GM23338 (cell line): ENCODE measurements around the gene ALPL. TPM values are rescaled to one million over a fixed set of nuclear protein-coding genes. Genes with fewer than 3 reads are reported as not detected.

ENCODE experiments used
- ATAC-seq: fragments of 200-7000 bp; cut with Tn5 transposase; 3 replicates; pipeline ENCODE4 v1.9.1; 2020
- DNase-seq: peaks from one replicate; pipeline ENCODE4 v3.0.0-alpha.2; 2015; ENCODE audit warnings: low spot score
- H2AFZ ChIP-seq: fragments of 200-600 bp; sonication (generic); 2 replicates; pipeline ENCODE4 v1.8.0; 2016; ENCODE audit warnings: antibody characterized with exemption, mild to moderate bottlenecking, moderate library complexity
- H3F3A ChIP-seq: fragments of 200-600 bp; sonication (generic); replicated peaks from 2 replicates; pipeline ENCODE4 v1.8.0; 2017; ENCODE audit warnings: antibody characterized with exemption, mixed run types, low read depth
- H3K27ac ChIP-seq: fragments of 200-600 bp; sonication (generic); 2 replicates; pipeline ENCODE4 v1.6.1; 2016; ENCODE audit warnings: low read depth
- H3K27me3 ChIP-seq: fragments of 200-600 bp; sonication (generic); 2 replicates; pipeline ENCODE4 v1.8.0; 2016; ENCODE audit warnings: mild to moderate bottlenecking, mixed run types, moderate library complexity; ENCODE audit not compliant: insufficient read depth
- H3K36me3 ChIP-seq: fragments of 200-600 bp; sonication (generic); 2 replicates; pipeline ENCODE4 v1.8.0; 2016; ENCODE audit warnings: mild to moderate bottlenecking; ENCODE audit not compliant: insufficient read depth
- H3K4me1 ChIP-seq: fragments of 200-600 bp; sonication (generic); 2 replicates; pipeline ENCODE4 v1.8.0; 2016; ENCODE audit warnings: mild to moderate bottlenecking, moderate library complexity; ENCODE audit not compliant: insufficient read depth
- H3K4me2 ChIP-seq: fragments of 200-600 bp; sonication (generic); 2 replicates; pipeline ENCODE4 v1.7.1; 2017; ENCODE audit warnings: mixed run types
- H3K4me3 ChIP-seq: fragments of 200-600 bp; sonication (generic); 2 replicates; pipeline ENCODE4 v1.6.1; 2016; ENCODE audit warnings: mixed run types
- H3K79me2 ChIP-seq: fragments of 200-600 bp; sonication (generic); replicated peaks from 2 replicates; pipeline ENCODE4 v1.8.0; 2017; ENCODE audit warnings: mild to moderate bottlenecking; ENCODE audit not compliant: insufficient read depth
- H3K9me2 ChIP-seq: fragments of 200-600 bp; sonication (generic); 2 replicates; pipeline ENCODE4 v1.8.0; 2017; ENCODE audit not compliant: insufficient read depth
- H4K20me1 ChIP-seq: fragments of 200-600 bp; sonication (generic); replicated peaks from 2 replicates; pipeline ENCODE4 v1.8.0; 2017; ENCODE audit warnings: mild to moderate bottlenecking; ENCODE audit not compliant: insufficient read depth
- H3K27ac Mint-ChIP-seq: 2 replicates; pipeline ENCODE4 v1.8.0; 2020; ENCODE audit warnings: inconsistent platforms, mild to moderate bottlenecking, moderate library complexity, mixed read lengths
- H3K27me3 Mint-ChIP-seq: 3 replicates; pipeline ENCODE4 v1.8.0; 2022; ENCODE audit warnings: low read depth, mild to moderate bottlenecking, moderate library complexity, mixed read lengths, inconsistent platforms; ENCODE audit not compliant: insufficient read depth, poor library complexity
- H3K36me3 Mint-ChIP-seq: 3 replicates; pipeline ENCODE4 v1.8.0; 2021; ENCODE audit warnings: low read depth, mild to moderate bottlenecking, inconsistent platforms, moderate library complexity, mixed read lengths
- H3K4me1 Mint-ChIP-seq: 3 replicates; pipeline ENCODE4 v1.8.0; 2020; ENCODE audit warnings: mild to moderate bottlenecking, inconsistent platforms, mixed read lengths
- H3K4me3 Mint-ChIP-seq: 3 replicates; pipeline ENCODE4 v1.8.0; 2021; ENCODE audit warnings: moderate library complexity, mild to moderate bottlenecking, inconsistent platforms, mixed read lengths
- H3K9me3 Mint-ChIP-seq: 3 replicates; pipeline ENCODE4 v1.8.0; 2020; ENCODE audit warnings: moderate library complexity, mild to moderate bottlenecking, inconsistent platforms, mixed read lengths
- CREB1 ChIP-seq: fragments of 250-450 bp; sonication (Bioruptor Pico); IDR thresholded peaks from 2 replicates; pipeline ENCODE4 v1.5.0; 2020; ENCODE audit warnings: low read depth, mild to moderate bottlenecking, moderate library complexity
- EZH2 ChIP-seq: fragments of 200-600 bp; sonication (generic); IDR thresholded peaks from one replicate; pipeline ENCODE4 v1.8.0; 2017; ENCODE audit warnings: antibody characterized with exemption, mild to moderate bottlenecking, low read depth; ENCODE audit not compliant: unreplicated experiment
- EZH2phosphoT487 ChIP-seq: fragments of 200-600 bp; sonication (generic); IDR thresholded peaks from one replicate; pipeline ENCODE4 v1.8.1; 2018; ENCODE audit warnings: antibody characterized with exemption; ENCODE audit not compliant: unreplicated experiment
- JUNB ChIP-seq: IDR thresholded peaks from one replicate; pipeline ENCODE4 v1.6.1; 2016; ENCODE audit warnings: antibody characterized with exemption; ENCODE audit not compliant: unreplicated experiment
- NANOG ChIP-seq: IDR thresholded peaks from 2 replicates; pipeline ENCODE4 v1.6.1; 2016; ENCODE audit warnings: antibody characterized with exemption, borderline replicate concordance
- POLR2AphosphoS5 ChIP-seq: IDR thresholded peaks from 2 replicates; pipeline ENCODE4 v1.6.1; 2016; ENCODE audit warnings: antibody characterized with exemption, low read depth
- STAT1 ChIP-seq: IDR thresholded peaks from one replicate; pipeline ENCODE4 v1.6.1; 2016; ENCODE audit warnings: antibody characterized with exemption; ENCODE audit not compliant: unreplicated experiment
- ZNF114 ChIP-seq: fragments of 250-450 bp; sonication (Bioruptor Pico); IDR thresholded peaks from 2 replicates; pipeline ENCODE4 v1.5.0; 2020; ENCODE audit warnings: mild to moderate bottlenecking, moderate library complexity
- ZNF331 ChIP-seq: fragments of 250-450 bp; sonication (Bioruptor Pico); IDR thresholded peaks from 2 replicates; pipeline ENCODE4 v1.5.0; 2020; ENCODE audit warnings: low read depth, mild to moderate bottlenecking, moderate library complexity
- ZNF462 ChIP-seq: fragments of 250-450 bp; sonication (Bioruptor Pico); IDR thresholded peaks from 2 replicates; pipeline ENCODE4 v1.5.0; 2020; ENCODE audit warnings: mild to moderate bottlenecking, moderate library complexity
- polyA plus RNA-seq: library from polyadenylated mRNA; unstranded; fragments of >200 nt; fragmentation: Nextera tagmentation; extraction: Ambion mirVana; gene quantifications from 2 replicates; pipeline ENCODE4 v1.2.1, GENCODE V29; 2016
- total RNA-seq: library from RNA; depleted of rRNA; stranded (reverse); fragments of >200 nt; shearing (Covaris generic); gene quantifications from 2 replicates; pipeline ENCODE4 v1.2.3, GENCODE V29; 2014
- TF ChIP-seq, protein P1 (sequence below), 2 experiments: fragments of 200-600 bp in 1 of 2; sonication (generic) in 1 of 2; conservative IDR thresholded peaks; 2 replicates each; pipeline versions ENCODE4 v1.5.1 to v1.6.1; 2016 to 2017; ENCODE audit warnings: antibody characterized with exemption in 2 of 2, low read depth in 2 of 2, mild to moderate bottlenecking in 2 of 2, moderate library complexity in 1 of 2
- TF ChIP-seq, protein P2 (sequence below): IDR thresholded peaks from one replicate; pipeline ENCODE4 v1.6.1; 2018; ENCODE audit warnings: antibody characterized with exemption; ENCODE audit not compliant: unreplicated experiment
- TF ChIP-seq, protein P3 (sequence below): IDR thresholded peaks from 2 replicates; pipeline ENCODE4 v1.6.1; 2016; ENCODE audit warnings: antibody characterized with exemption

The ALPL gene
- total and polyA plus RNA-seq, 2 experiments from 2014 or later = 116 to 187 TPM

GRCh38 chr1:21507511-21508270, 1.5 kb upstream of the ALPL start:
- Mint-ChIP-seq H3K27me3 (peaks cover 14% of the 10 kb centered on the region), H3K4me1 (peaks cover 36% of the 10 kb centered on the region), H3K27ac (no peak overlapping the region), H3K9me3 (no peaks in the 10 kb centered on the region), H3K4me3 (peak overlapping the region; percentile 23; the same call in 1 of the 3 replicates), H3K36me3 (peaks cover 11% of the 10 kb centered on the region; the same call in 2 of the 3 replicates)
- Histone ChIP-seq H3K4me2 (no peak overlapping the region), H3K4me1 (peaks cover 26% of the 10 kb centered on the region), H3K4me3 (no peak overlapping the region), H2AFZ (peak overlapping the region; percentile 99; the same call in 1 of the 2 replicates), H3F3A (no peaks in the 10 kb centered on the region), H3K79me2 (peaks cover 23% of the 10 kb centered on the region), H3K9me2 (no peaks in the 10 kb centered on the region), H3K27ac (no peak overlapping the region), H3K27me3 (peaks cover 12% of the 10 kb centered on the region), H4K20me1 (no peaks in the 10 kb centered on the region; the same call in none of the 2 replicates), H3K36me3 (no peaks in the 10 kb centered on the region)
- DNase-seq = no peak
- no peak for ATAC-seq
- TF ChIP-seq, protein P1, sequence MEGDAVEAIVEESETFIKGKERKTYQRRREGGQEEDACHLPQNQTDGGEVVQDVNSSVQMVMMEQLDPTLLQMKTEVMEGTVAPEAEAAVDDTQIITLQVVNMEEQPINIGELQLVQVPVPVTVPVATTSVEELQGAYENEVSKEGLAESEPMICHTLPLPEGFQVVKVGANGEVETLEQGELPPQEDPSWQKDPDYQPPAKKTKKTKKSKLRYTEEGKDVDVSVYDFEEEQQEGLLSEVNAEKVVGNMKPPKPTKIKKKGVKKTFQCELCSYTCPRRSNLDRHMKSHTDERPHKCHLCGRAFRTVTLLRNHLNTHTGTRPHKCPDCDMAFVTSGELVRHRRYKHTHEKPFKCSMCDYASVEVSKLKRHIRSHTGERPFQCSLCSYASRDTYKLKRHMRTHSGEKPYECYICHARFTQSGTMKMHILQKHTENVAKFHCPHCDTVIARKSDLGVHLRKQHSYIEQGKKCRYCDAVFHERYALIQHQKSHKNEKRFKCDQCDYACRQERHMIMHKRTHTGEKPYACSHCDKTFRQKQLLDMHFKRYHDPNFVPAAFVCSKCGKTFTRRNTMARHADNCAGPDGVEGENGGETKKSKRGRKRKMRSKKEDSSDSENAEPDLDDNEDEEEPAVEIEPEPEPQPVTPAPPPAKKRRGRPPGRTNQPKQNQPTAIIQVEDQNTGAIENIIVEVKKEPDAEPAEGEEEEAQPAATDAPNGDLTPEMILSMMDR (conservative IDR thresholded peaks at IDR 0.05; ENCODE audit: low read depth in 2 of 2) = no peak
- TF ChIP-seq ZNF114 (no peak), POLR2AphosphoS5 (no peak), EZH2phosphoT487 (no peak), JUNB (no peak), ZNF331 (CRISPR knock-in tag) (no peak), STAT1 (no peak), CREB1 (no peak), ZNF462 (CRISPR knock-in tag) (no peak), EZH2 (no peak), NANOG (no peak)
- TF ChIP-seq, protein P2, sequence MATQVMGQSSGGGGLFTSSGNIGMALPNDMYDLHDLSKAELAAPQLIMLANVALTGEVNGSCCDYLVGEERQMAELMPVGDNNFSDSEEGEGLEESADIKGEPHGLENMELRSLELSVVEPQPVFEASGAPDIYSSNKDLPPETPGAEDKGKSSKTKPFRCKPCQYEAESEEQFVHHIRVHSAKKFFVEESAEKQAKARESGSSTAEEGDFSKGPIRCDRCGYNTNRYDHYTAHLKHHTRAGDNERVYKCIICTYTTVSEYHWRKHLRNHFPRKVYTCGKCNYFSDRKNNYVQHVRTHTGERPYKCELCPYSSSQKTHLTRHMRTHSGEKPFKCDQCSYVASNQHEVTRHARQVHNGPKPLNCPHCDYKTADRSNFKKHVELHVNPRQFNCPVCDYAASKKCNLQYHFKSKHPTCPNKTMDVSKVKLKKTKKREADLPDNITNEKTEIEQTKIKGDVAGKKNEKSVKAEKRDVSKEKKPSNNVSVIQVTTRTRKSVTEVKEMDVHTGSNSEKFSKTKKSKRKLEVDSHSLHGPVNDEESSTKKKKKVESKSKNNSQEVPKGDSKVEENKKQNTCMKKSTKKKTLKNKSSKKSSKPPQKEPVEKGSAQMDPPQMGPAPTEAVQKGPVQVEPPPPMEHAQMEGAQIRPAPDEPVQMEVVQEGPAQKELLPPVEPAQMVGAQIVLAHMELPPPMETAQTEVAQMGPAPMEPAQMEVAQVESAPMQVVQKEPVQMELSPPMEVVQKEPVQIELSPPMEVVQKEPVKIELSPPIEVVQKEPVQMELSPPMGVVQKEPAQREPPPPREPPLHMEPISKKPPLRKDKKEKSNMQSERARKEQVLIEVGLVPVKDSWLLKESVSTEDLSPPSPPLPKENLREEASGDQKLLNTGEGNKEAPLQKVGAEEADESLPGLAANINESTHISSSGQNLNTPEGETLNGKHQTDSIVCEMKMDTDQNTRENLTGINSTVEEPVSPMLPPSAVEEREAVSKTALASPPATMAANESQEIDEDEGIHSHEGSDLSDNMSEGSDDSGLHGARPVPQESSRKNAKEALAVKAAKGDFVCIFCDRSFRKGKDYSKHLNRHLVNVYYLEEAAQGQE = no peak
- TF ChIP-seq, protein P3, sequence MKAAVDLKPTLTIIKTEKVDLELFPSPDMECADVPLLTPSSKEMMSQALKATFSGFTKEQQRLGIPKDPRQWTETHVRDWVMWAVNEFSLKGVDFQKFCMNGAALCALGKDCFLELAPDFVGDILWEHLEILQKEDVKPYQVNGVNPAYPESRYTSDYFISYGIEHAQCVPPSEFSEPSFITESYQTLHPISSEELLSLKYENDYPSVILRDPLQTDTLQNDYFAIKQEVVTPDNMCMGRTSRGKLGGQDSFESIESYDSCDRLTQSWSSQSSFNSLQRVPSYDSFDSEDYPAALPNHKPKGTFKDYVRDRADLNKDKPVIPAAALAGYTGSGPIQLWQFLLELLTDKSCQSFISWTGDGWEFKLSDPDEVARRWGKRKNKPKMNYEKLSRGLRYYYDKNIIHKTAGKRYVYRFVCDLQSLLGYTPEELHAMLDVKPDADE = no peak
